ENCODE measurements around the gene RCC2. TPM values are rescaled to one million over a fixed set of nuclear protein-coding genes. Genes with fewer than 3 reads are reported as not detected.

Gene RCC2
- total and polyA plus RNA-seq, 2 of the 4 experiments (the other 2 are of a cell fraction): 24.0 to 38.9 TPM

DNA sequence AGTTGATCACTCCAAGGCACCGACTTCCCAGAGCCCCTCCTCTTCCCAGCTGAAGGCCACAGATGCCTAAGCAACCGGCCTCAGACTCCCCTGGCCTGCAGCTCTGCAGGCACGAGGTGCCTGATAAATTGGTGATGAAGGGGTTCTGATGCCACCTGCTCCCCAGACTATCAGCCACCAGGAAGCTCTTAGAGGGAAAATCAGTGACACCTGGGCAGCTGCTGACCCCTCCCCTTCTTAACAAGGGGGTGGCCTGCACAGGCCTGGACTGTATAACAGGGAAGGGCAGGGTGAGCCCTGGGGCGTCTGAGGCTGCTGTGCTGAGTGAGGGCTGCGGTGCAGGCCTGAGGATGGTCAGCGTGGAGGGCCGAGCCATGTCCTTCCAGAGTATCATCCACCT is 67.6 kb downstream of the RCC2 start, which contains the start of gene PADI6:
PADI6 (plus strand) TSS at position 301 of the 400 bp plus-strand sequence; CDS start at position 351, 50 bp downstream.
- Histone ChIP-seq H3K36me3 (ENCODE audit: control insufficient read depth, insufficient read depth, low read length) (no peaks in the 10 kb centered on the region), H3K4me3 (ENCODE audit: insufficient read depth, low read depth, low read length) (no peak within 1 kb of the TSS), H2AK9ac (replicated peaks; ENCODE audit: low read depth, low read length, poor library complexity) (no peak within 1 kb of the TSS), H3K4me1 (ENCODE audit: control insufficient read depth, insufficient read depth, low read length) (no peaks in the 10 kb centered on the region), H3K9me1 (ENCODE audit: insufficient read depth, low read length) (no peaks in the 10 kb centered on the region), H3K9ac (ENCODE audit: low read depth, low read length) (no peak within 1 kb of the TSS), H2BK5ac (ENCODE audit: low read depth, low read length, poor library complexity, severe bottlenecking) (no peak within 1 kb of the TSS), H3K9me3 (ENCODE audit: control insufficient read depth, insufficient read depth, low read length) (no peaks in the 10 kb centered on the region), H4K91ac (ENCODE audit: insufficient read depth, low read depth, low read length) (no peak within 1 kb of the TSS), H2AK5ac (ENCODE audit: low read depth, low read length) (no peak within 1 kb of the TSS), H3K56ac (ENCODE audit: extremely low read depth, insufficient read depth, low read length) (no peak within 1 kb of the TSS), H3K79me1 (ENCODE audit: low read depth in 1 of 2, low read length in 2 of 2) (no peaks in the 10 kb centered on the region), H3K4ac (ENCODE audit: low read depth, low read length) (no peak within 1 kb of the TSS), H3K27me3 (ENCODE audit: control insufficient read depth, insufficient read depth, low read length) (peaks cover 40% of the 10 kb centered on the region), H3K23ac (ENCODE audit: low read depth, low read length) (no peak within 1 kb of the TSS), H4K5ac (ENCODE audit: low read depth, low read length) (no peak within 1 kb of the TSS), H3K14ac (replicated peaks; ENCODE audit: low read depth, low read length) (no peak within 1 kb of the TSS), H3K18ac (ENCODE audit: low read depth, low read length) (no peak within 1 kb of the TSS), H2BK15ac (ENCODE audit: low read depth, low read length) (no peak within 1 kb of the TSS), H3K4me2 (ENCODE audit: low read depth, low read length) (no peak within 1 kb of the TSS), H3K27ac (ENCODE audit: insufficient read depth, low read length) (no peak within 1 kb of the TSS), H2AFZ (replicated peaks; ENCODE audit: low read length, poor library complexity) (no peak within 1 kb of the TSS), H2BK20ac (ENCODE audit: low read depth, low read length) (no peak within 1 kb of the TSS), H4K20me1 (ENCODE audit: insufficient read depth, low read length) (no peaks in the 10 kb centered on the region), H4K8ac (ENCODE audit: low read depth in 2 of 2, low read length in 2 of 2) (no peak within 1 kb of the TSS), H2BK120ac (ENCODE audit: low read depth, low read length) (no peak within 1 kb of the TSS)
- in situ Hi-C loops (cut with MboI; ENCODE audit: low sequenced_read_pairs) (no loop called here), dilution Hi-C loops (cut with HindIII; ENCODE audit: low sequenced_read_pairs, unreplicated experiment) (no loop called here), intact Hi-C loops (cut with micrococcal nuclease) (no loop called here)
- BruUV-seq (replicated peaks): no TSS peak
- no peak for DNase-seq
- no peak for ATAC-seq (ENCODE audit: low read depth)
- 60% methylated on average over 1 of the region's 7 CpGs; no CpG with 5 or more reads in 1 of the 2 experiments for WGBS, 2 experiments (ENCODE audit: extremely low coverage in 2 of 2, insufficient read length in 1 of 2)
- CTCF ChIA-PET: no interaction called here
- POLR2A ChIA-PET (ENCODE audit: unreplicated experiment): no interaction called here
- TF ChIP-seq FOS (IDR thresholded peaks at IDR 0.05; ENCODE audit: low read depth, low read length) (no peak), MAZ (IDR thresholded peaks at IDR 0.05; ENCODE audit: borderline replicate concordance, low read depth, low read length) (no peak), NFE2L2 (IDR thresholded peaks at IDR 0.05; ENCODE audit: low read depth, low read length) (no peak), POLR2A (IDR thresholded peaks at IDR 0.05; ENCODE audit: low read depth, low read length) (no peak), RFX5 (IDR thresholded peaks at IDR 0.05; ENCODE audit: low read depth, low read length) (no peak), BHLHE40 (IDR thresholded peaks at IDR 0.05; ENCODE audit: low read depth, low read length) (no peak), SMC3 (IDR thresholded peaks at IDR 0.05; ENCODE audit: low read depth, low read length) (no peak), RCOR1 (IDR thresholded peaks at IDR 0.05; ENCODE audit: insufficient replicate concordance, low read length) (no peak), CHD1 (IDR thresholded peaks at IDR 0.05; ENCODE audit: low read depth, low read length) (no peak), MAFK (IDR thresholded peaks at IDR 0.05; ENCODE audit: low read depth, low read length) (no peak), CEBPB (IDR thresholded peaks at IDR 0.05; ENCODE audit: low read depth, low read length) (no peak), MXI1 (IDR thresholded peaks at IDR 0.05; ENCODE audit: borderline replicate concordance, low read depth, low read length) (no peak)
- TF ChIP-seq, protein P1, sequence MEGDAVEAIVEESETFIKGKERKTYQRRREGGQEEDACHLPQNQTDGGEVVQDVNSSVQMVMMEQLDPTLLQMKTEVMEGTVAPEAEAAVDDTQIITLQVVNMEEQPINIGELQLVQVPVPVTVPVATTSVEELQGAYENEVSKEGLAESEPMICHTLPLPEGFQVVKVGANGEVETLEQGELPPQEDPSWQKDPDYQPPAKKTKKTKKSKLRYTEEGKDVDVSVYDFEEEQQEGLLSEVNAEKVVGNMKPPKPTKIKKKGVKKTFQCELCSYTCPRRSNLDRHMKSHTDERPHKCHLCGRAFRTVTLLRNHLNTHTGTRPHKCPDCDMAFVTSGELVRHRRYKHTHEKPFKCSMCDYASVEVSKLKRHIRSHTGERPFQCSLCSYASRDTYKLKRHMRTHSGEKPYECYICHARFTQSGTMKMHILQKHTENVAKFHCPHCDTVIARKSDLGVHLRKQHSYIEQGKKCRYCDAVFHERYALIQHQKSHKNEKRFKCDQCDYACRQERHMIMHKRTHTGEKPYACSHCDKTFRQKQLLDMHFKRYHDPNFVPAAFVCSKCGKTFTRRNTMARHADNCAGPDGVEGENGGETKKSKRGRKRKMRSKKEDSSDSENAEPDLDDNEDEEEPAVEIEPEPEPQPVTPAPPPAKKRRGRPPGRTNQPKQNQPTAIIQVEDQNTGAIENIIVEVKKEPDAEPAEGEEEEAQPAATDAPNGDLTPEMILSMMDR (conservative IDR thresholded peaks at IDR 0.05; ENCODE audit: low read depth, low read length): no peak
- TF ChIP-seq, protein P2, sequence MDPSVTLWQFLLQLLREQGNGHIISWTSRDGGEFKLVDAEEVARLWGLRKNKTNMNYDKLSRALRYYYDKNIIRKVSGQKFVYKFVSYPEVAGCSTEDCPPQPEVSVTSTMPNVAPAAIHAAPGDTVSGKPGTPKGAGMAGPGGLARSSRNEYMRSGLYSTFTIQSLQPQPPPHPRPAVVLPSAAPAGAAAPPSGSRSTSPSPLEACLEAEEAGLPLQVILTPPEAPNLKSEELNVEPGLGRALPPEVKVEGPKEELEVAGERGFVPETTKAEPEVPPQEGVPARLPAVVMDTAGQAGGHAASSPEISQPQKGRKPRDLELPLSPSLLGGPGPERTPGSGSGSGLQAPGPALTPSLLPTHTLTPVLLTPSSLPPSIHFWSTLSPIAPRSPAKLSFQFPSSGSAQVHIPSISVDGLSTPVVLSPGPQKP (IDR thresholded peaks at IDR 0.05; ENCODE audit: borderline replicate concordance, low read depth, low read length): no peak
